ENCODE results near the gene TTC34.

DNA sequence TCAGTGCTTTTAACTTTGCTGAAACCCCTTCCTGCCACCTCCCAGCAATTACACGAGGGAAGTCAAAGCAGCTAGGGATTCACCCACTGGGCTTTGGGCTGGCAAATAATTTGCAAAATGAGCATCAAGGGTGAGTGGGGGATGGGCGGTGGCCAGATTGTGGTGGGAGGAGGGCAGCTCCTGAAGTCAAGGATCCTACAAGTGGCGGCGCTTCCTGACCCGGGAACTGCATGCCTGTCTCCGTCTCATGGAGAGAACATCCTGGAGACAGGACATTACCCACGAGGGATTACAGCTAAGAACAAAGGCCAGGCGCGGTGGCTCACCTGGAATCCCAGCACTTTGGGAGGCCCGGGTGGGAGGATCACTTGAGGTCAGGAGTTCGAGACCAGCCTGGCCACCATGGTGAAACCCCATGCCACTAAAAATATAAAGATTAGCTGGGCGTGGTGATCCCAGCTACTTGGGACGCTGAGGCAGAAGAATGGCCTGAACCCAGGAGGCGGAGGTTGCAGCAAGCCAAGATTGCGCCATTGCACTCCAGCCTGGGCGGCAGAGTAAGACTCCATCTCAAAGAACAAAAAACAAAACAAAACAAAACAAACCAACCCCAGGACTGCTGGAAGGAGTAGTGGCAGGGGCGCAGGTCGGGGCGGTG, 12.9 kb downstream of the TTC34 start:
- TF ChIP-seq SUZ12 (IDR thresholded peaks at IDR 0.05) (no peak), PKNOX1 (IDR thresholded peaks at IDR 0.05) (no peak), ZNF384 (IDR thresholded peaks at IDR 0.05) (no peak), ARNT (IDR thresholded peaks at IDR 0.05) (no peak), TARDBP (IDR thresholded peaks at IDR 0.05) (no peak), SP1 (IDR thresholded peaks at IDR 0.05) (no peak), FOXM1 (IDR thresholded peaks at IDR 0.05; ENCODE audit: borderline replicate concordance) (no peak), ELF4 (IDR thresholded peaks at IDR 0.05) (no peak), HDGF (IDR thresholded peaks at IDR 0.05; ENCODE audit: borderline replicate concordance) (no peak)

Measured in HEK293T (cell line).